Peyer's patch (tissue), 4 donors: ENCODE results near the gene SPHK1.

Source experiments
- CTCF ChIP-seq, 6 experiments: fragments of 450-650 bp in 4 of 6; fragments of 200-600 bp in 2 of 6; sonication (generic) in 1 of 6; IDR thresholded peaks; one replicate each; pipeline ENCODE4 v1.5.1; 2017 to 2019; ENCODE audit warnings: antibody characterized with exemption in 6 of 6, mild to moderate bottlenecking in 3 of 6, moderate library complexity in 1 of 6
- POLR2A ChIP-seq, 2 donors: fragments of 450-650 bp; IDR thresholded peaks; one replicate each; pipeline ENCODE4 v1.5.1; 2017; ENCODE audit warnings: antibody characterized with exemption in 2 of 2, mild to moderate bottlenecking in 2 of 2, moderate library complexity in 2 of 2

- TF ChIP-seq CTCF (IDR thresholded peaks at IDR 0.05) (no peak), POLR2A (IDR thresholded peaks at IDR 0.05) (no peak)
These were observed 15.1 kb downstream of the SPHK1 start for GRCh38 chr17:76399175-76400172.
